H1 (cell line): Measurements from ENCODE around the gene INSIG1. TPM values are rescaled to one million over a fixed set of nuclear protein-coding genes. Genes with fewer than 3 reads are reported as not detected.

Experiments used
- CTCF ChIA-PET: fragments of 300-600 bp; sonication (Branson Sonifier 250); formaldehyde crosslinking; loops from one replicate; lab custom pipeline; 2021; ENCODE audit not compliant: partially characterized antibody; lab: Charles Lee
- POLR2A ChIA-PET: fragments of 300-600 bp; sonication (Branson Sonifier 250); formaldehyde crosslinking; loops from one replicate; lab custom pipeline; 2021; ENCODE audit warnings: inconsistent platforms; ENCODE audit not compliant: partially characterized antibody; lab: Charles Lee
- DNase-seq, 2 experiments: peaks; one replicate each; pipeline versions ENCODE4 v3.0.0 to v3.0.0-alpha.2; 2010 to 2022; ENCODE audit warnings: low spot score in 2 of 2, low read depth in 1 of 2, mixed read lengths in 1 of 2
- FAIRE-seq: peaks from 2 replicates; lab custom pipeline; 2011; peaks lifted over from hg19 to GRCh38; lab: Jason Lieb, UNC
- H2AFZ ChIP-seq: 2 replicates; pipeline ENCODE4 v1.8.1; 2012; ENCODE audit warnings: low read length, inconsistent platforms
- H2AK5ac ChIP-seq: 2 replicates; pipeline ENCODE4 v1.6.1; 2013; ENCODE audit warnings: low read depth, low read length
- H2BK120ac ChIP-seq: replicated peaks from 2 replicates; pipeline ENCODE3; 2013; ENCODE audit warnings: low read depth, low read length, inconsistent platforms
- H2BK12ac ChIP-seq: 2 replicates; pipeline ENCODE4 v1.6.1; 2013; ENCODE audit warnings: low read depth, low read length
- H2BK15ac ChIP-seq: 2 replicates; pipeline ENCODE4 v1.6.1; 2013; ENCODE audit warnings: low read length
- H2BK20ac ChIP-seq: 2 replicates; pipeline ENCODE4 v1.6.1; 2013; ENCODE audit warnings: low read length
- H2BK5ac ChIP-seq: 2 replicates; pipeline ENCODE4 v1.6.1; 2013; ENCODE audit warnings: low read depth, low read length
- H3K14ac ChIP-seq: 2 replicates; pipeline ENCODE4 v1.6.1; 2013; ENCODE audit warnings: inconsistent platforms; ENCODE audit not compliant: insufficient read length
- H3K18ac ChIP-seq: 2 replicates; pipeline ENCODE4 v1.6.1; 2013; ENCODE audit warnings: low read length; ENCODE audit errors: extremely low read depth
- H3K23ac ChIP-seq: 2 replicates; pipeline ENCODE4 v1.6.1; 2013; ENCODE audit warnings: inconsistent platforms; ENCODE audit not compliant: insufficient read length
- H3K23me2 ChIP-seq: 2 replicates; pipeline ENCODE4 v1.6.1; 2013; ENCODE audit warnings: low read depth, low read length
- H3K27ac ChIP-seq: 2 replicates; pipeline ENCODE4 v1.6.1; 2011; ENCODE audit warnings: low read depth, low read length, inconsistent platforms
- H3K27me3 ChIP-seq, 4 experiments: replicated peaks in 1 of 4; 1 replicate in 1 of 4; 2 replicates in 3 of 4; pipeline versions ENCODE4 v1.6.1 to v1.8.1; 2011 to 2013; ENCODE audit warnings: low read length in 3 of 4, mild to moderate bottlenecking in 3 of 4, inconsistent platforms in 2 of 4, mixed read lengths in 2 of 4, moderate library complexity in 1 of 4; ENCODE audit not compliant: control insufficient read depth in 3 of 4, insufficient read depth in 3 of 4; ENCODE audit errors: extremely low read depth in 1 of 4
- H3K36me3 ChIP-seq, 4 experiments: 2 replicates each; pipeline versions ENCODE4 v1.6.1 to v1.8.1; 2011 to 2013; ENCODE audit warnings: mild to moderate bottlenecking in 4 of 4, low read length in 3 of 4, moderate library complexity in 2 of 4, control low read depth in 1 of 4, inconsistent platforms in 1 of 4; ENCODE audit not compliant: insufficient read depth in 4 of 4, control insufficient read depth in 2 of 4
- H3K4ac ChIP-seq: replicated peaks from 2 replicates; pipeline ENCODE3; 2013; ENCODE audit warnings: low read length, low read depth, mixed read lengths, inconsistent platforms; ENCODE audit not compliant: insufficient read length
- H3K4me1 ChIP-seq, 4 experiments: replicated peaks in 1 of 4; 1 replicate in 1 of 4; 2 replicates in 3 of 4; pipeline versions ENCODE4 v1.6.1 to v1.8.1; 2011 to 2013; ENCODE audit warnings: low read length in 3 of 4, inconsistent platforms in 2 of 4, mixed read lengths in 1 of 4; ENCODE audit not compliant: insufficient read depth in 4 of 4, control insufficient read depth in 3 of 4
- H3K4me2 ChIP-seq, 2 experiments: 2 replicates each; pipeline versions ENCODE4 v1.6.1 to v1.8.1; 2011 to 2013; ENCODE audit warnings: low read depth in 2 of 2, low read length in 2 of 2, control low read depth in 1 of 2, inconsistent platforms in 1 of 2, mild to moderate bottlenecking in 1 of 2; ENCODE audit not compliant: insufficient read depth in 1 of 2
- H3K4me3 ChIP-seq, 4 experiments: fragments of 200-600, 300-600 bp in 1 of 4; sonication (generic), shearing (Covaris generic), sonication (Bioruptor Twin) in 1 of 4; 2 replicates each; pipeline versions ENCODE4 v1.5.1 to v1.8.1; 2011 to 2016; ENCODE audit warnings: low read length in 4 of 4, low read depth in 3 of 4, control low read depth in 2 of 4, inconsistent platforms in 2 of 4, mild to moderate bottlenecking in 2 of 4, mixed read lengths in 1 of 4, moderate library complexity in 1 of 4; ENCODE audit not compliant: insufficient read depth in 2 of 4; ENCODE audit errors: extremely low read depth in 1 of 4
- H3K56ac ChIP-seq: replicated peaks from 2 replicates; pipeline ENCODE3; 2013; ENCODE audit warnings: low read depth, mild to moderate bottlenecking, mixed read lengths, low read length, inconsistent platforms; ENCODE audit not compliant: insufficient read length
- H3K79me1 ChIP-seq: 2 replicates; pipeline ENCODE4 v1.6.1; 2013; ENCODE audit warnings: low read depth, low read length, control low read depth
- H3K79me2 ChIP-seq, 2 experiments: 2 replicates each; pipeline versions ENCODE4 v1.6.1 to v1.8.1; 2012 to 2013; ENCODE audit warnings: low read length in 2 of 2, mild to moderate bottlenecking in 2 of 2, inconsistent platforms in 1 of 2; ENCODE audit not compliant: insufficient read depth in 2 of 2, control insufficient read depth in 1 of 2
- H3K9ac ChIP-seq, 4 experiments: replicated peaks in 1 of 4; 1 replicate in 1 of 4; 2 replicates in 3 of 4; pipeline versions ENCODE4 v1.6.1 to v1.8.1; 2011 to 2013; ENCODE audit warnings: low read depth in 3 of 4, low read length in 3 of 4, control low read depth in 2 of 4, mild to moderate bottlenecking in 2 of 4, moderate library complexity in 2 of 4, inconsistent platforms in 1 of 4; ENCODE audit errors: extremely low read depth in 1 of 4
- H3K9me3 ChIP-seq, 2 experiments: 2 replicates each; pipeline versions ENCODE4 v1.6.1 to v1.8.1; 2012 to 2013; ENCODE audit warnings: mild to moderate bottlenecking in 2 of 2, moderate library complexity in 2 of 2, control low read depth in 1 of 2, inconsistent platforms in 1 of 2, low read depth in 1 of 2, low read length in 1 of 2, mixed read lengths in 1 of 2; ENCODE audit not compliant: insufficient read depth in 2 of 2
- H4K20me1 ChIP-seq, 2 experiments: replicated peaks in 1 of 2; 2 replicates each; pipeline versions ENCODE3 to v1.8.1; 2011 to 2013; ENCODE audit warnings: inconsistent platforms in 2 of 2, low read length in 2 of 2, mild to moderate bottlenecking in 1 of 2; ENCODE audit not compliant: insufficient read depth in 2 of 2, control insufficient read depth in 1 of 2
- H4K5ac ChIP-seq: 2 replicates; pipeline ENCODE4 v1.6.1; 2013; ENCODE audit warnings: low read length, low read depth, mixed read lengths, inconsistent platforms; ENCODE audit not compliant: insufficient read length
- H4K8ac ChIP-seq: 2 replicates; pipeline ENCODE4 v1.8.0; 2013; ENCODE audit warnings: mild to moderate bottlenecking, moderate library complexity, low read length, inconsistent platforms; ENCODE audit not compliant: insufficient read depth; ENCODE audit errors: extremely low read depth
- H4K91ac ChIP-seq: replicated peaks from 2 replicates; pipeline ENCODE3; 2013; ENCODE audit warnings: low read length, mixed read lengths, inconsistent platforms; ENCODE audit not compliant: insufficient read length
- ATF2 ChIP-seq: IDR thresholded peaks from 2 replicates; pipeline ENCODE4 v1.6.1; 2012; ENCODE audit warnings: low read length, inconsistent platforms
- BACH1 ChIP-seq: IDR thresholded peaks from 2 replicates; pipeline ENCODE4 v1.6.1; 2012; ENCODE audit warnings: low read length, improper control_type of control experiment
- EGR1 ChIP-seq: IDR thresholded peaks from 2 replicates; pipeline ENCODE4 v1.6.1; 2011; ENCODE audit warnings: low read depth, low read length, borderline replicate concordance
- GABPA ChIP-seq: IDR thresholded peaks from 2 replicates; pipeline ENCODE4 v1.6.1; 2011; ENCODE audit warnings: mild to moderate bottlenecking, low read length, moderate library complexity, borderline replicate concordance; ENCODE audit not compliant: insufficient read depth
- HDAC2 ChIP-seq, 2 experiments: fragments of 300-600 bp in 1 of 2; sonication (generic) in 1 of 2; IDR thresholded peaks; 2 replicates each; pipeline ENCODE4 v1.6.1; 2011 to 2012; ENCODE audit warnings: low read depth in 2 of 2, low read length in 2 of 2, mild to moderate bottlenecking in 2 of 2, moderate library complexity in 2 of 2, borderline replicate concordance in 1 of 2, inconsistent platforms in 1 of 2
- KDM1A ChIP-seq: fragments of 200-600, 300-600 bp; sonication (generic); IDR thresholded peaks from 2 replicates; pipeline ENCODE4 v1.7.1; 2016; ENCODE audit warnings: mild to moderate bottlenecking, low read length, borderline replicate concordance
- SP2 ChIP-seq: IDR thresholded peaks from 2 replicates; pipeline ENCODE4 v1.6.1; 2012; ENCODE audit warnings: mild to moderate bottlenecking, low read length, inconsistent platforms
- SUZ12 ChIP-seq: fragments of 200-600 bp; sonication (generic); IDR thresholded peaks from 2 replicates; pipeline ENCODE4 v1.6.1; 2012; ENCODE audit warnings: mild to moderate bottlenecking, inconsistent platforms, low read length, moderate library complexity, mixed read lengths
- ZNF274 ChIP-seq: IDR thresholded peaks from 2 replicates; pipeline ENCODE4 v1.7.0; 2012; ENCODE audit warnings: low read length, borderline replicate concordance; ENCODE audit errors: extremely low read depth
- WGBS, 2 experiments: shearing (Covaris generic) in 1 of 2; methylation state at CpG; one replicate each; pipeline versions ENCODE4 v1.1.6 to v1.1.7; 2013 to 2015; ENCODE audit warnings: low lambda C conversion rate in 2 of 2, mixed read lengths in 2 of 2, inconsistent platforms in 1 of 2, low coverage in 1 of 2, missing lambda C conversion rate in 1 of 2; ENCODE audit not compliant: insufficient replicate concordance in 2 of 2, insufficient coverage in 1 of 2, insufficient read length in 1 of 2; ENCODE audit errors: extremely low coverage in 1 of 2, missing lambda C conversion rate in 1 of 2; 5-methylcytosine and 5-hydroxymethylcytosine counted together
- polyA plus RNA-seq, 7 experiments: library from polyadenylated mRNA; depleted of rRNA in 3 of 7; stranded (reverse) in 5 of 7; unstranded in 2 of 7; fragments of >200 nt in 5 of 7; fragments of 200-250 nt in 2 of 7; gene quantifications; 1 replicate in 5 of 7; 2 replicates in 1 of 7; 4 replicates in 1 of 7; pipeline versions ENCODE4 v1.2.1 to v1.2.3, GENCODE V29; 2011 to 2013; ENCODE audit warnings: missing spikeins in 2 of 7, mixed read lengths in 2 of 7
- total RNA-seq: library from RNA; stranded (reverse); fragmentation: NEBNext Ultra II Directional; extraction: Animal tissue kit (Norgen Biotek cat#: 25700); gene quantifications from 2 replicates; pipeline ENCODE4 v1.2.1, GENCODE V29; 2021

INSIG1 gene
- total and polyA plus RNA-seq, 2 of the 8 experiments (the other 6 are each of a cell fraction or from before 2014, with no cell fraction given), result 40.0 to 58.4 TPM

GRCh38 chr7:155261031-155261985 lies 36.4 kb upstream of the INSIG1 start:
- Histone ChIP-seq H3K27me3 (no peaks in the 10 kb centered on the region), H2AK5ac (no peak overlapping the region), H3K79me2 (no peaks in the 10 kb centered on the region), H2BK20ac (no peak overlapping the region), H2BK120ac (no peak overlapping the region), H2BK12ac (peak overlapping the region; percentile 27; the same call in 1 of the 2 replicates), H3K4me3 (no peak overlapping the region), H3K23ac (no peak overlapping the region), H3K23me2 (peaks cover 7% of the 10 kb centered on the region; the same call in 1 of the 2 replicates), H3K27ac (no peak overlapping the region), H2BK5ac (0 out of 2 replicates have a peak overlapping the region, but pooled peaks have one; percentile 35), H3K56ac (no peak overlapping the region), H3K9me3 (no peaks in the 10 kb centered on the region), H4K91ac (peak overlapping the region; percentile 17), H3K4me2 (no peak overlapping the region), H3K14ac (no peak overlapping the region), H4K20me1 (peaks cover 0 to 4% of the 10 kb centered on the region in 2 experiments), H2AFZ (no peak overlapping the region), H3K4ac (no peak overlapping the region), H3K79me1 (no peaks in the 10 kb centered on the region), H4K8ac (no peak overlapping the region), H2BK15ac (0 out of 2 replicates have a peak overlapping the region, but pooled peaks have one; percentile 16), H3K9ac (no peak overlapping the region), H4K5ac (no peak overlapping the region), H3K36me3 (no peaks in the 10 kb centered on the region), H3K4me1 (peaks cover 0 to 1% (median 0%) of the 10 kb centered on the region in 4 experiments; a peak in 2 of 7 replicates), H3K18ac (no peak overlapping the region)
- POLR2A ChIA-PET, result no interaction called here
- CTCF ChIA-PET, result interaction anchor here (0.5 to 2.4 kb wide), 16 partner anchors 9 to 360 kb away, joined by 3 to 9 read pairs (median 3); partner anchors contain the start of gene HTR5A
- WGBS, 2 experiments, result 91% methylated on average over 21 of the region's 21 CpGs; no CpG with 5 or more reads in 1 of the 2 experiments
- no peak for DNase-seq
- no peak for FAIRE-seq
- TF ChIP-seq SP2 (no peak), EGR1 (no peak), BACH1 (no peak), GABPA (no peak), ZNF274 (no peak), ATF2 (no peak), SUZ12 (no peak), HDAC2 (IDR thresholded peaks at IDR 0.05; ENCODE audit: borderline replicate concordance in 1 of 2, low read depth in 2 of 2, low read length in 2 of 2) (no peak), KDM1A (no peak)
